K562 (cell line): Measurements from ENCODE around the gene PKHD1.

Source experiments
- ARHGAP35 ChIP-seq: fragments of 450-650 bp; IDR thresholded peaks from 2 replicates; pipeline ENCODE4 v1.6.1; 2018; ENCODE audit not compliant: partially characterized antibody
- POLR2A ChIP-seq: fragments of 450-650 bp; conservative IDR thresholded peaks from 2 replicates; pipeline ENCODE4 v1.6.1; 2016
- ZBED1 ChIP-seq: IDR thresholded peaks from 2 replicates; pipeline ENCODE4 v1.6.1; 2014
- ZNF512 ChIP-seq: IDR thresholded peaks from 2 replicates; pipeline ENCODE4 v1.6.1; 2016; ENCODE audit warnings: missing genetic modification characterization, missing compliant biosample characterization

GRCh38 chr6:52022675-52023074 lies 64.7 kb downstream of the PKHD1 start:
- no peak for TF ChIP-seq ARHGAP35
- no peak for TF ChIP-seq ZNF512 (tag)
- no peak for TF ChIP-seq ZBED1
- TF ChIP-seq POLR2A = no peak
